Measurements from ENCODE around the gene PPM1A.

The PPM1A gene

GRCh38 chr14:60323199-60323896 is 74.3 kb downstream of the PPM1A start:
- no peak for DNase-seq (ENCODE audit: low read depth)

- no peak for DNase-seq (ENCODE audit: low read depth)
These were observed 75.8 kb downstream of the PPM1A start for GRCh38 chr14:60324837-60325236.

GRCh38 chr14:60326274-60326673 is 77.3 kb downstream of the PPM1A start:
- no peak for DNase-seq (ENCODE audit: low read depth)

DNA sequence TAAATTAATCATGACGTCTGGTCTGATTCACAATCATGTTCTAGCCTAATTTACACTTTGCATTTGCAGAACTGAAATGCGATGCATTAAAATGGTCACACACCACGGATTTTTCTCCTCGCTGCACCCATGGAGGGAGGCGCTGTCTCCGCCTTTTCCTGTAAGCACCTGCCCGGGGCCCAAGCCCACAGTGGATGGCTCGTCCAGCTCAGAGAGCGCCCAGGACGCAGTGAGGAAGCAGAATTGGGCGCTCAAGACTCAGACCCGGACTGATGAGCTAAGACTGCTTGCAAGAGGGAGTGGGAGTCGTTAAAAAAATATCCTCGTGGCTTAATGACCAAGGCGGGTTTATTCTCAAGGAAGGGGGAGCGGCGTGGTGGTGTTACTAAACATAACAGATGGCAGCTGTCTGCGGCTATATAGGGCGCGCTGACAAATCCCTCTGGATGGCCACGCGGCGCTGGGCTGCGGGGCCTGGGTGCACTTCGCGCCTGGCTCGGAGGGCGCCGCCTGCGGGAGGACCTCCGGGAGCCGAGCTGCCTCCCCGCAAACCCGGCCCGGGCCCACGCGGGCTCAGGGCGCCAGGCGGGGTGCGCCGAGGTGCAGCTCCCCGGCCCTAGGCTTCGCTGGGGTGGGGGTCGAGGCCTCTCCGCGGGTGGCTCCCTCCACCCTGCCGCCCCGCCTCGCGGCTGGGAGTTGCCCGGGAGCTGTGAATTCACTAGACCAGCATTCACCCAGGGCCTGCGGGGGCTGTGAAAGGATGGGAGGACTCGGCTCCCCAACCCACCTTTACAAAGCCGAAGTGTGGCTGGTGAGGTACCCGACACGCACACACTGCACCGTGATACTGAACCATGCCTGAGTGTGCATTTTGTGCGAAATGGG is 78.7 kb downstream of the PPM1A start:
- DNase-seq (ENCODE audit: low read depth): no peak

DNA sequence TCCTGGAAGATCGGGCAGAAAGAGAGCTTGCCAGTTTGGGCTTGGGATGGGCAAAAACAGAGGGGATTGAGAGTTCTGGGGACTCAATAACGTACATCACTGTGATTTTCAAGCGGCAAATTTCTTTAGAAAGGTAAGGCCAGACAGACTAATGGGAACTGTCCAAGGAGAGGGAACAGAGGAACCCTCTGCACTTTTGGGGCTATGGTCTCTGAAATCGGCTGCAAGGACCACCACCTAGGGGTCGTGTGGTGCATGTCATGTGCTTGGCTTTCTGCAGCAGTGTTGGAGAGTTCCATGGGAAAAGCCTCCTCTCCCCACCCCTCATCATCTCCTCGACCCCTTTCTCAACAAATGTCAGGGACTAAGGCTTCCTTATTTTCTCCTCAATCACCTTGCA is 79.6 kb downstream of the PPM1A start:
- no peak for DNase-seq (ENCODE audit: low read depth)

DNA sequence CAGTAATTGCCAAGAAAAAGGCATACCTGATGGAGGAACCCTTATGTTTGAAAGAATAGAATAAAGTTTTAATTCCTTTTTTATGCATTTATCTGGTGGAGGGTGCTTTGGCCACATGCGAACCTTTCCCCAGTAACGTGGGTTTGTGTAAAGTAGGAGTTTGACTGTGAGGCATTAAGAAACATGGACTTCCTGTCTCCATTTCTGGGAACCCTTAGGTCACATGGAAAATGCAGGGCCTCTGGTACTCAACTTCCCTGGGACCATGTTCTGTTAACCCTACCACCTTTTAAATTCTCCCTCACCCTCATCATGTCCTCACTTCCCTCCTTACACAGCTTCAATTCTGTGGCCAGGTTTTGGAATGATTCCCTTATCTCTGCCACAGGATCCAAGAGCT is 80.3 kb downstream of the PPM1A start:
- DNase-seq (ENCODE audit: low read depth): no peak

GRCh38 chr14:60331201-60332045 is 82.4 kb downstream of the PPM1A start:
- peak; percentile 69 for DNase-seq (ENCODE audit: low read depth)

DNA sequence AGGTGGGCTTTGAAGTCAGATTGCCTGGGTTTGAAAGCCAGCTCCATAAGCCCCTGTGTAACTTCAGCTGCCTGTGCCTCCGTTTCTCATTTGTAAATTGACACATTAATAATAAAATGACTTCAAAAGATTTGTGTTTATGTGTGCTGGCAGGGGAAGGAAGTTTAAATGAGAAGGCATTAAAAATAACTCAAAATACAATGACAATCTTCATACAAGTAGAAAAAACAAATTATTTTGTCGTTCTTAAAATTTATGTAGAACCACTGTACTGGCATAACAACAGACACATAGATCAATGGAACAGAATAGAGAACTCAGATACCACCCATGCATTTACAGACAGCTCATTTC is 83.0 kb downstream of the PPM1A start:
- DNase-seq (ENCODE audit: low read depth): no peak

- DNase-seq (ENCODE audit: low read depth): no peak
These were observed 83.8 kb downstream of the PPM1A start for GRCh38 chr14:60332869-60333268.

DNA sequence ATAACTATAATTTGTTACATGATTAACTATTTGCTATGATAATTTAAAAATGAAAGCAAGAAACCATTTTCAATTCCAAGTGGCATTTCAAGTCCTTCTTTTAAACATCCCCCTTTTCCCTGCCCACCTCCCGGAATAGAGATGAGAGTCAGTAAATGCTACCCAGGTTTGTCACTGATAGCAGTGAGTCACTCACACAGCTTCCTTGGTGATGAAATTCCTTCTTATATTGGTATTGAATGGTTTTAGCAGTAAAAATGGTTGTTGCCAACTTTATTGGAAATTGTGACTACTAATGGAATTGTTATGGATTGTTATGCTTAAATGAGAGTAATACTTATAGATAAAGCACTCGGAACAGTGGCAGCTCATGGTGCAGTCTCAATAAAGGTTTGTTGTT is 90.5 kb downstream of the PPM1A start:
- no peak for DNase-seq (ENCODE audit: low read depth)

- DNase-seq (ENCODE audit: low read depth): no peak
These were observed 94.6 kb downstream of the PPM1A start for GRCh38 chr14:60343571-60344071.

- DNase-seq (ENCODE audit: low read depth): no peak
These were observed 95.7 kb downstream of the PPM1A start for GRCh38 chr14:60344751-60345150.

- no peak for DNase-seq (ENCODE audit: low read depth)
These were observed 97.7 kb downstream of the PPM1A start for GRCh38 chr14:60346706-60347105.

DNA sequence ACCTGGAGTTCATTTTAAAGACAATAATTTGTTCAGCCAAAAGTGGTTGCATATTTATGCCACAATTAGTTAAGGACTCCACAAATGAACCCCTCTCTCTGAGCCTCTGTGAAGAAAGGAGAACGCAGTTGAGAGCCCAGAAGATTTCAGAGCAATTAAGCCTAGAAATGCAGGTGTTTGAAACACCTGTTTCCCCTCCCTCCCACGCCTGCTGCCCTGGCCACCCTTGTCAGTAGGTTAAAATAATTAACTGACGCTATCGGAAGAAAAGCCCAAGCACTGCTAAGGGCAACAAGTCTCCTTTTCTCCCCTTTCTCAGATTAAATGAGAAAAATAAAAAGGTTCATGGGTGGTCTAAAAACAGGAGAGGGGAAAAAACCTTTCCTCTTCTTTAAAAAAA is 99.2 kb downstream of the PPM1A start:
- no peak for DNase-seq (ENCODE audit: low read depth)

All from activated gamma-delta T cell treated with anti-CD3 and anti-CD28 coated beads, Interleukin-2, amount 50 U/mL, for 16 hours (primary cell).